ENCODE measurements around the gene DEFB125. TPM values are rescaled to one million over a fixed set of nuclear protein-coding genes. Genes with fewer than 3 reads are reported as not detected.

The DEFB125 gene, protein sequence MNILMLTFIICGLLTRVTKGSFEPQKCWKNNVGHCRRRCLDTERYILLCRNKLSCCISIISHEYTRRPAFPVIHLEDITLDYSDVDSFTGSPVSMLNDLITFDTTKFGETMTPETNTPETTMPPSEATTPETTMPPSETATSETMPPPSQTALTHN
- total RNA-seq (2022; extraction: Qiagen RNA extraction; ENCODE audit: low read depth) = not detected in 5 replicates

DNA sequence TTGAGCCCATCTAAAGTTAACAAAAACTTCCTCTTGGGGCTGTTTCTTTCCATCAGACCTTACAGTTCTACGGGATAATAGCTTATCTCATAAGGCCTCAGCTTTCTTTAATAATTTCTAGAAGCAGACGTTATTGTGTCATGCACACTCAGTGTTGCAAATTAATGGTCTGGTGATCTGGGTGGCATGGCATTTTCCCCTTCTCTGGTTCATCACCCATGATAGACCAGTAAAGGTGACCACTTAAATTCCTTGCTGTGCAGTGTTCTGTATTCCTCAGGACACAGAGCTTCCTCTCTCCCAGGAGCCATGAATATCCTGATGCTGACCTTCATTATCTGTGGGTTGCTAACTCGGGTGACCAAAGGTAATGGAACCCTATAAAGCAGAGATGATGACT is at the start of gene DEFB125:
DEFB125 (plus strand) TSS at position 272 of the 400 bp plus-strand sequence; CDS start at position 310, 38 bp downstream.

DNA sequence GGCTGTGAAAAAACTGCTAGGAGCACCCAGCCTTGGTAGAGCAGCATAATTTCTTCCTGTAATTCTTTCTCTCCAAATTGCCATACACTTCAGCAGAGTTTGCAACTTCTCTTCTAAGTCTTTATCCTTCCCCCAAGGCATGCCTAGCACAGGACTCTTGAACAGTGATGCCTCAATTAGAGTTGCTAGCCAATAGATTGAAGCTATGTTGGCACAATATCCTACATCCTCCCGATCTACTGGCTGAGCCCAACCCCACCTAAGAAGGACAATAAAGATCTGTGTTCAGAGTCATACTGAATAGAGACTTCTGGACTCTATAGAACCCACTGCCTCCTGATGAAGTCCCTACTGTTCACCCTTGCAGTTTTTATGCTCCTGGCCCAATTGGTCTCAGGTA is 54.8 kb downstream of the DEFB125 start, which contains the start of gene DEFB126:
DEFB126 (plus strand) TSS at position 301 of the 400 bp plus-strand sequence; CDS start at position 340, 39 bp downstream.

Other genes starting within 250 kb of the DEFB125 start
- gene DEFB126, start 54.9 kb downstream of the DEFB125 start, total RNA-seq (2022; extraction: Qiagen RNA extraction; ENCODE audit: low read depth) = not detected in 5 replicates
- not detected in 5 replicates for gene DEFB127, start 69.8 kb downstream of the DEFB125 start, total RNA-seq (2022; extraction: Qiagen RNA extraction; ENCODE audit: low read depth)
- not detected in 5 replicates for gene DEFB128, start 102.0 kb downstream of the DEFB125 start, total RNA-seq (2022; extraction: Qiagen RNA extraction; ENCODE audit: low read depth)
- not detected in 5 replicates for gene DEFB129, start 139.6 kb downstream of the DEFB125 start, total RNA-seq (2022; extraction: Qiagen RNA extraction; ENCODE audit: low read depth)
- gene DEFB132, start 170.1 kb downstream of the DEFB125 start, total RNA-seq (2022; extraction: Qiagen RNA extraction; ENCODE audit: low read depth) = not detected in 5 replicates
- 9.9 to 12.6 TPM (median 11.5 TPM) in 5 replicates for gene C20orf96, start 203.1 kb downstream of the DEFB125 start, total RNA-seq (2022; extraction: Qiagen RNA extraction; ENCODE audit: low read depth)
- gene ZCCHC3, start 209.9 kb downstream of the DEFB125 start, total RNA-seq (2022; extraction: Qiagen RNA extraction; ENCODE audit: low read depth) = 17.4 to 24.5 TPM (median 21.9 TPM) in 5 replicates
- 17.9 to 33.9 TPM (median 29.0 TPM) in 5 replicates for gene SOX12, start 237.9 kb downstream of the DEFB125 start, total RNA-seq (2022; extraction: Qiagen RNA extraction; ENCODE audit: low read depth)